H1 (cell line): Measurements from ENCODE around the gene ACP6. TPM values are rescaled to one million over a fixed set of nuclear protein-coding genes. Genes with fewer than 3 reads are reported as not detected.

Experiments used
- CTCF ChIA-PET: fragments of 300-600 bp; sonication (Branson Sonifier 250); formaldehyde crosslinking; loops from one replicate; lab custom pipeline; 2021; ENCODE audit not compliant: partially characterized antibody; lab: Charles Lee
- POLR2A ChIA-PET: fragments of 300-600 bp; sonication (Branson Sonifier 250); formaldehyde crosslinking; loops from one replicate; lab custom pipeline; 2021; ENCODE audit warnings: inconsistent platforms; ENCODE audit not compliant: partially characterized antibody; lab: Charles Lee
- DNase-seq, 2 experiments: peaks; one replicate each; pipeline versions ENCODE4 v3.0.0 to v3.0.0-alpha.2; 2010 to 2022; ENCODE audit warnings: low spot score in 2 of 2, low read depth in 1 of 2, mixed read lengths in 1 of 2
- FAIRE-seq: peaks from 2 replicates; lab custom pipeline; 2011; peaks lifted over from hg19 to GRCh38; lab: Jason Lieb, UNC
- H2AFZ ChIP-seq: 2 replicates; pipeline ENCODE4 v1.8.1; 2012; ENCODE audit warnings: low read length, inconsistent platforms
- H2AK5ac ChIP-seq: 2 replicates; pipeline ENCODE4 v1.6.1; 2013; ENCODE audit warnings: low read depth, low read length
- H2BK120ac ChIP-seq: replicated peaks from 2 replicates; pipeline ENCODE3; 2013; ENCODE audit warnings: low read depth, low read length, inconsistent platforms
- H2BK12ac ChIP-seq: 2 replicates; pipeline ENCODE4 v1.6.1; 2013; ENCODE audit warnings: low read depth, low read length
- H2BK15ac ChIP-seq: 2 replicates; pipeline ENCODE4 v1.6.1; 2013; ENCODE audit warnings: low read length
- H2BK20ac ChIP-seq: 2 replicates; pipeline ENCODE4 v1.6.1; 2013; ENCODE audit warnings: low read length
- H2BK5ac ChIP-seq: 2 replicates; pipeline ENCODE4 v1.6.1; 2013; ENCODE audit warnings: low read depth, low read length
- H3K14ac ChIP-seq: 2 replicates; pipeline ENCODE4 v1.6.1; 2013; ENCODE audit warnings: inconsistent platforms; ENCODE audit not compliant: insufficient read length
- H3K18ac ChIP-seq: 2 replicates; pipeline ENCODE4 v1.6.1; 2013; ENCODE audit warnings: low read length; ENCODE audit errors: extremely low read depth
- H3K23ac ChIP-seq: 2 replicates; pipeline ENCODE4 v1.6.1; 2013; ENCODE audit warnings: inconsistent platforms; ENCODE audit not compliant: insufficient read length
- H3K23me2 ChIP-seq: 2 replicates; pipeline ENCODE4 v1.6.1; 2013; ENCODE audit warnings: low read depth, low read length
- H3K27ac ChIP-seq: 2 replicates; pipeline ENCODE4 v1.6.1; 2011; ENCODE audit warnings: low read depth, low read length, inconsistent platforms
- H3K27me3 ChIP-seq, 4 experiments: replicated peaks in 1 of 4; 1 replicate in 1 of 4; 2 replicates in 3 of 4; pipeline versions ENCODE4 v1.6.1 to v1.8.1; 2011 to 2013; ENCODE audit warnings: low read length in 3 of 4, mild to moderate bottlenecking in 3 of 4, inconsistent platforms in 2 of 4, mixed read lengths in 2 of 4, moderate library complexity in 1 of 4; ENCODE audit not compliant: control insufficient read depth in 3 of 4, insufficient read depth in 3 of 4; ENCODE audit errors: extremely low read depth in 1 of 4
- H3K36me3 ChIP-seq, 4 experiments: 2 replicates each; pipeline versions ENCODE4 v1.6.1 to v1.8.1; 2011 to 2013; ENCODE audit warnings: mild to moderate bottlenecking in 4 of 4, low read length in 3 of 4, moderate library complexity in 2 of 4, control low read depth in 1 of 4, inconsistent platforms in 1 of 4; ENCODE audit not compliant: insufficient read depth in 4 of 4, control insufficient read depth in 2 of 4
- H3K4ac ChIP-seq: replicated peaks from 2 replicates; pipeline ENCODE3; 2013; ENCODE audit warnings: low read length, low read depth, mixed read lengths, inconsistent platforms; ENCODE audit not compliant: insufficient read length
- H3K4me1 ChIP-seq, 4 experiments: replicated peaks in 1 of 4; 1 replicate in 1 of 4; 2 replicates in 3 of 4; pipeline versions ENCODE4 v1.6.1 to v1.8.1; 2011 to 2013; ENCODE audit warnings: low read length in 3 of 4, inconsistent platforms in 2 of 4, mixed read lengths in 1 of 4; ENCODE audit not compliant: insufficient read depth in 4 of 4, control insufficient read depth in 3 of 4
- H3K4me2 ChIP-seq, 2 experiments: 2 replicates each; pipeline versions ENCODE4 v1.6.1 to v1.8.1; 2011 to 2013; ENCODE audit warnings: low read depth in 2 of 2, low read length in 2 of 2, control low read depth in 1 of 2, inconsistent platforms in 1 of 2, mild to moderate bottlenecking in 1 of 2; ENCODE audit not compliant: insufficient read depth in 1 of 2
- H3K4me3 ChIP-seq, 4 experiments: fragments of 200-600, 300-600 bp in 1 of 4; sonication (generic), shearing (Covaris generic), sonication (Bioruptor Twin) in 1 of 4; 2 replicates each; pipeline versions ENCODE4 v1.5.1 to v1.8.1; 2011 to 2016; ENCODE audit warnings: low read length in 4 of 4, low read depth in 3 of 4, control low read depth in 2 of 4, inconsistent platforms in 2 of 4, mild to moderate bottlenecking in 2 of 4, mixed read lengths in 1 of 4, moderate library complexity in 1 of 4; ENCODE audit not compliant: insufficient read depth in 2 of 4; ENCODE audit errors: extremely low read depth in 1 of 4
- H3K56ac ChIP-seq: replicated peaks from 2 replicates; pipeline ENCODE3; 2013; ENCODE audit warnings: low read depth, mild to moderate bottlenecking, mixed read lengths, low read length, inconsistent platforms; ENCODE audit not compliant: insufficient read length
- H3K79me1 ChIP-seq: 2 replicates; pipeline ENCODE4 v1.6.1; 2013; ENCODE audit warnings: low read depth, low read length, control low read depth
- H3K79me2 ChIP-seq, 2 experiments: 2 replicates each; pipeline versions ENCODE4 v1.6.1 to v1.8.1; 2012 to 2013; ENCODE audit warnings: low read length in 2 of 2, mild to moderate bottlenecking in 2 of 2, inconsistent platforms in 1 of 2; ENCODE audit not compliant: insufficient read depth in 2 of 2, control insufficient read depth in 1 of 2
- H3K9ac ChIP-seq, 4 experiments: replicated peaks in 1 of 4; 1 replicate in 1 of 4; 2 replicates in 3 of 4; pipeline versions ENCODE4 v1.6.1 to v1.8.1; 2011 to 2013; ENCODE audit warnings: low read depth in 3 of 4, low read length in 3 of 4, control low read depth in 2 of 4, mild to moderate bottlenecking in 2 of 4, moderate library complexity in 2 of 4, inconsistent platforms in 1 of 4; ENCODE audit errors: extremely low read depth in 1 of 4
- H3K9me3 ChIP-seq, 2 experiments: 2 replicates each; pipeline versions ENCODE4 v1.6.1 to v1.8.1; 2012 to 2013; ENCODE audit warnings: mild to moderate bottlenecking in 2 of 2, moderate library complexity in 2 of 2, control low read depth in 1 of 2, inconsistent platforms in 1 of 2, low read depth in 1 of 2, low read length in 1 of 2, mixed read lengths in 1 of 2; ENCODE audit not compliant: insufficient read depth in 2 of 2
- H4K20me1 ChIP-seq, 2 experiments: replicated peaks in 1 of 2; 2 replicates each; pipeline versions ENCODE3 to v1.8.1; 2011 to 2013; ENCODE audit warnings: inconsistent platforms in 2 of 2, low read length in 2 of 2, mild to moderate bottlenecking in 1 of 2; ENCODE audit not compliant: insufficient read depth in 2 of 2, control insufficient read depth in 1 of 2
- H4K5ac ChIP-seq: 2 replicates; pipeline ENCODE4 v1.6.1; 2013; ENCODE audit warnings: low read length, low read depth, mixed read lengths, inconsistent platforms; ENCODE audit not compliant: insufficient read length
- H4K8ac ChIP-seq: 2 replicates; pipeline ENCODE4 v1.8.0; 2013; ENCODE audit warnings: mild to moderate bottlenecking, moderate library complexity, low read length, inconsistent platforms; ENCODE audit not compliant: insufficient read depth; ENCODE audit errors: extremely low read depth
- H4K91ac ChIP-seq: replicated peaks from 2 replicates; pipeline ENCODE3; 2013; ENCODE audit warnings: low read length, mixed read lengths, inconsistent platforms; ENCODE audit not compliant: insufficient read length
- CTCF ChIP-seq, 3 experiments: IDR thresholded peaks; 1 replicate in 2 of 3; 2 replicates in 1 of 3; pipeline versions ENCODE4 v1.5.1 to v1.6.1; 2011; ENCODE audit warnings: low read length in 3 of 3, mild to moderate bottlenecking in 3 of 3, inconsistent platforms in 2 of 3, low read depth in 1 of 3, moderate library complexity in 1 of 3; ENCODE audit not compliant: insufficient read depth in 1 of 3; ENCODE audit errors: control extremely low read depth in 1 of 3
- NRF1 ChIP-seq: IDR thresholded peaks from 2 replicates; pipeline ENCODE4 v1.6.1; 2011; ENCODE audit warnings: mild to moderate bottlenecking, low read depth, low read length, improper control_type of control experiment
- POU5F1 ChIP-seq: IDR thresholded peaks from 2 replicates; pipeline ENCODE4 v1.6.1; 2011; ENCODE audit warnings: low read depth, mild to moderate bottlenecking, low read length, moderate library complexity
- RAD21 ChIP-seq, 2 experiments: IDR thresholded peaks in 1 of 2; conservative IDR thresholded peaks in 1 of 2; 2 replicates each; pipeline ENCODE4 v1.6.1; 2011; ENCODE audit warnings: low read depth in 2 of 2, low read length in 2 of 2, improper control_type of control experiment in 1 of 2, inconsistent platforms in 1 of 2, mild to moderate bottlenecking in 1 of 2, moderate library complexity in 1 of 2
- SIN3A ChIP-seq, 2 experiments: IDR thresholded peaks in 1 of 2; conservative IDR thresholded peaks in 1 of 2; 2 replicates each; pipeline ENCODE4 v1.6.1; 2011 to 2012; ENCODE audit warnings: low read length in 2 of 2, improper control_type of control experiment in 1 of 2, low read depth in 1 of 2, mild to moderate bottlenecking in 1 of 2
- TEAD4 ChIP-seq: IDR thresholded peaks from 2 replicates; pipeline ENCODE4 v1.6.1; 2012; ENCODE audit warnings: low read depth, low read length, inconsistent platforms, mixed read lengths
- YY1 ChIP-seq: IDR thresholded peaks from 2 replicates; pipeline ENCODE4 v1.6.1; 2011; ENCODE audit warnings: low read depth, mild to moderate bottlenecking, low read length
- WGBS, 2 experiments: shearing (Covaris generic) in 1 of 2; methylation state at CpG; one replicate each; pipeline versions ENCODE4 v1.1.6 to v1.1.7; 2013 to 2015; ENCODE audit warnings: low lambda C conversion rate in 2 of 2, mixed read lengths in 2 of 2, inconsistent platforms in 1 of 2, low coverage in 1 of 2, missing lambda C conversion rate in 1 of 2; ENCODE audit not compliant: insufficient replicate concordance in 2 of 2, insufficient coverage in 1 of 2, insufficient read length in 1 of 2; ENCODE audit errors: extremely low coverage in 1 of 2, missing lambda C conversion rate in 1 of 2; 5-methylcytosine and 5-hydroxymethylcytosine counted together
- polyA plus RNA-seq, 7 experiments: library from polyadenylated mRNA; depleted of rRNA in 3 of 7; stranded (reverse) in 5 of 7; unstranded in 2 of 7; fragments of >200 nt in 5 of 7; fragments of 200-250 nt in 2 of 7; gene quantifications; 1 replicate in 5 of 7; 2 replicates in 1 of 7; 4 replicates in 1 of 7; pipeline versions ENCODE4 v1.2.1 to v1.2.3, GENCODE V29; 2011 to 2013; ENCODE audit warnings: missing spikeins in 2 of 7, mixed read lengths in 2 of 7
- total RNA-seq: library from RNA; stranded (reverse); fragmentation: NEBNext Ultra II Directional; extraction: Animal tissue kit (Norgen Biotek cat#: 25700); gene quantifications from 2 replicates; pipeline ENCODE4 v1.2.1, GENCODE V29; 2021

Gene ACP6
- total and polyA plus RNA-seq, 2 of the 8 experiments (the other 6 are each of a cell fraction or from before 2014, with no cell fraction given): 11.4 to 17.7 TPM

GRCh38 chr1:147700042-147701006 is 30.0 kb upstream of the ACP6 start:
- H2BK12ac ChIP-seq: no peak overlapping the region; the same call in 1 of the 2 replicates
- H2AFZ ChIP-seq: peak overlapping the region; percentile 61; the same call in 1 of the 2 replicates
- H3K4me3 ChIP-seq: no peak overlapping the region; a peak in 1 of 8 replicates
- H3K36me3 ChIP-seq: no peaks in the 10 kb centered on the region
- no peak overlapping the region for H3K23ac ChIP-seq
- H3K9me3 ChIP-seq: no peaks in the 10 kb centered on the region
- no peak overlapping the region for H3K9ac ChIP-seq
- H3K14ac ChIP-seq: no peak overlapping the region
- no peaks in the 10 kb centered on the region for H4K20me1 ChIP-seq
- H3K79me2 ChIP-seq: no peaks in the 10 kb centered on the region
- H4K5ac ChIP-seq: no peak overlapping the region
- peak; percentile 33 to 70 for DNase-seq
- no peak overlapping the region for H3K56ac ChIP-seq
- peak overlapping the region in 1 of 2 experiments; percentile 32; a peak in 2 of 4 replicates for H3K4me2 ChIP-seq
- H4K8ac ChIP-seq: no peak overlapping the region
- H3K4me1 ChIP-seq: no peaks in the 10 kb centered on the region; a peak in 1 of 7 replicates
- no peaks in the 10 kb centered on the region for H3K79me1 ChIP-seq
- H3K27me3 ChIP-seq: no peaks in the 10 kb centered on the region; a peak in 1 of 7 replicates
- H2BK120ac ChIP-seq: no peak overlapping the region
- no peak overlapping the region for H3K4ac ChIP-seq
- no peak overlapping the region for H4K91ac ChIP-seq
- no peak overlapping the region for H2BK15ac ChIP-seq
- ChIA-PET POLR2A (interaction anchor here (0.5 kb wide), 1 partner anchor 399 kb away, joined by 3 read pairs; no protein-coding TSS in a partner anchor), CTCF (interaction anchor here (0.8 to 2.0 kb wide), 13 partner anchors 10 to 209 kb away, joined by 3 to 14 read pairs (median 4); partner anchors contain the start of genes ACP6 and GJA8)
- FAIRE-seq: peak; percentile 55
- H3K23me2 ChIP-seq: no peaks in the 10 kb centered on the region
- peak overlapping the region; percentile 69; the same call in 1 of the 2 replicates for H2AK5ac ChIP-seq
- H2BK20ac ChIP-seq: no peak overlapping the region
- H3K18ac ChIP-seq: no peak overlapping the region
- 64% methylated on average over 10 of the region's 10 CpGs; no CpG with 5 or more reads in 1 of the 2 experiments for WGBS, 2 experiments
- no peak overlapping the region; the same call in 1 of the 2 replicates for H2BK5ac ChIP-seq
- H3K27ac ChIP-seq: no peak overlapping the region
- TF ChIP-seq POU5F1 (no peak), NRF1 (no peak), SIN3A (conservative IDR thresholded peaks at IDR 0.05 in 1 of 2, IDR thresholded peaks at IDR 0.05 in 1 of 2; ENCODE audit: low read depth in 1 of 2, low read length in 2 of 2) (peak; percentile 47 to 80; a peak in 2 of 4 replicates), RAD21 (IDR thresholded peaks at IDR 0.05 in 1 of 2, conservative IDR thresholded peaks at IDR 0.05 in 1 of 2; ENCODE audit: low read depth in 2 of 2, low read length in 2 of 2) (peak; percentile 72 to 83), YY1 (peak; percentile 55; the same call in 1 of the 2 replicates), TEAD4 (no peak), CTCF (IDR thresholded peaks at IDR 0.05; ENCODE audit: control extremely low read depth in 1 of 3, insufficient read depth in 1 of 3, low read depth in 1 of 3, low read length in 3 of 3) (peak; percentile 69 to 94 (median 83))
